ENCODE measurements around the gene JAZF1. TPM values are rescaled to one million over a fixed set of nuclear protein-coding genes. Genes with fewer than 3 reads are reported as not detected.
A peak's percentile ranks its signal among the peaks of the same experiment; 100 is the strongest.

JAZF1 gene
- total RNA-seq, 4 donors from 2014 or later = 29.3 to 33.8 (median 30.1) TPM

DNA sequence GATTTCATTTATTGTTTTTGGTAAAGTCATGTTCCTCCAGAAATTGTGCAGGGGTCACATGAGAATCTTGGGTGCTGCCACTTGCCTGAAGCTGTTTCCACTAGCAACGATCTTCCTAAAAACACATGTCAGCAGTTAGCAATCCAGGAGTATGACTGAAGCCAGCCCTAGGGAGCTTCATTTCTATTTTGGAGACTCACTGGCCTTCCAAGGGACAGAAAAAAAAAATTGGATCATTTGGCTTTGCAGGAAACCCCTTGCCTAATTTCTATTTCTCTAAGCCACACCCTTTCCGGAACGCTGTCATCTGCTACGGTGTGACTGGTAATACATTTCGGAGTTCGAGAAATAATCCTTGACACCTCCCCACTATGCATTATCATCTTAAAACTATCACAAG, 236.0 kb downstream of the JAZF1 start:
- H3K27ac ChIP-seq (replicated peaks in 1 of 4) = no peak overlapping the region
- intact Hi-C loops (cut with DNase I) = no loop called here
- WGBS = 67% methylated on average over 6 of the region's 6 CpGs

DNA sequence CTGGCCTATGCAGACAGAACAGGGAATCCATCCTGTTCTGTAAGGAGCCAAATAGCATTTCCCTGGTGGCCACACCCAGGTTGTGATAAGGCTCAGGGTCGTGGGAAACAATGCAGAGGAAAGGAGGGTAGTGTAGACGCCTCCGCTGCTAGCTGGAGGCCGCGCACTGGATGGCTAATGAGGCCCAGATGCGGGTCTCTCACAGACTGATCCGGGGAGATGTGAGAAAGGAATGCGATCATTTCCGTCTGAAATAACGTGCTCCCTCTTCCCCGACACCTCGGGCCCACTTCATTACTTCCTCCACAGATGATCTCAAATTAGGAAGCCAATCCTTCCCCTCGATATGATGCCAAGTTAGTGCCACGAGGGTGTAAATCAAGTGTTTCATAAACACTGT, 237.4 kb downstream of the JAZF1 start:
- peaks cover 14 to 26% (median 20%) of the 10 kb centered on the region in 4 donors for H3K4me1 ChIP-seq
- peak; percentile 45 for DNase-seq (ENCODE audit: extremely low spot score)
- WGBS = 89% methylated on average over 14 of the region's 14 CpGs
- no peak overlapping the region for H3K4me3 ChIP-seq
- H3K27ac ChIP-seq (replicated peaks in 1 of 4) = no peak overlapping the region
- H3K27me3 ChIP-seq = no peaks in the 10 kb centered on the region
- no peaks in the 10 kb centered on the region for H3K36me3 ChIP-seq
- no peak for TF ChIP-seq POLR2A (IDR thresholded peaks at IDR 0.05; ENCODE audit: low read depth)
- no peak for TF ChIP-seq POLR2AphosphoS5 (IDR thresholded peaks at IDR 0.05)
- TF ChIP-seq, protein P1, sequence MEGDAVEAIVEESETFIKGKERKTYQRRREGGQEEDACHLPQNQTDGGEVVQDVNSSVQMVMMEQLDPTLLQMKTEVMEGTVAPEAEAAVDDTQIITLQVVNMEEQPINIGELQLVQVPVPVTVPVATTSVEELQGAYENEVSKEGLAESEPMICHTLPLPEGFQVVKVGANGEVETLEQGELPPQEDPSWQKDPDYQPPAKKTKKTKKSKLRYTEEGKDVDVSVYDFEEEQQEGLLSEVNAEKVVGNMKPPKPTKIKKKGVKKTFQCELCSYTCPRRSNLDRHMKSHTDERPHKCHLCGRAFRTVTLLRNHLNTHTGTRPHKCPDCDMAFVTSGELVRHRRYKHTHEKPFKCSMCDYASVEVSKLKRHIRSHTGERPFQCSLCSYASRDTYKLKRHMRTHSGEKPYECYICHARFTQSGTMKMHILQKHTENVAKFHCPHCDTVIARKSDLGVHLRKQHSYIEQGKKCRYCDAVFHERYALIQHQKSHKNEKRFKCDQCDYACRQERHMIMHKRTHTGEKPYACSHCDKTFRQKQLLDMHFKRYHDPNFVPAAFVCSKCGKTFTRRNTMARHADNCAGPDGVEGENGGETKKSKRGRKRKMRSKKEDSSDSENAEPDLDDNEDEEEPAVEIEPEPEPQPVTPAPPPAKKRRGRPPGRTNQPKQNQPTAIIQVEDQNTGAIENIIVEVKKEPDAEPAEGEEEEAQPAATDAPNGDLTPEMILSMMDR (IDR thresholded peaks at IDR 0.05) = no peak
- no peak for TF ChIP-seq EP300 (IDR thresholded peaks at IDR 0.05)
- intact Hi-C loops (cut with DNase I) = no loop called here
- H3K9me3 ChIP-seq = no peaks in the 10 kb centered on the region

More for the DNA sequence above, 236.0 kb downstream of the JAZF1 start:
- Histone ChIP-seq H3K27me3 (no peaks in the 10 kb centered on the region), H3K36me3 (no peaks in the 10 kb centered on the region), H3K4me1 (peaks cover 14 to 39% (median 27%) of the 10 kb centered on the region in 4 donors), H3K4me3 (no peak overlapping the region), H3K9me3 (no peaks in the 10 kb centered on the region)
- TF ChIP-seq POLR2A (IDR thresholded peaks at IDR 0.05; ENCODE audit: low read depth) (no peak), EP300 (IDR thresholded peaks at IDR 0.05) (no peak), POLR2AphosphoS5 (IDR thresholded peaks at IDR 0.05) (no peak)
- TF ChIP-seq, protein P1 (IDR thresholded peaks at IDR 0.05) = no peak
- DNase-seq (ENCODE audit: extremely low spot score) = peak; percentile 90

GRCh38 chr7:27942711-27943110, 237.9 kb downstream of the JAZF1 start:
- no peaks in the 10 kb centered on the region for H3K9me3 ChIP-seq
- no peaks in the 10 kb centered on the region for H3K36me3 ChIP-seq
- H3K27me3 ChIP-seq = no peaks in the 10 kb centered on the region
- H3K4me1 ChIP-seq = peaks cover 14 to 21% (median 15%) of the 10 kb centered on the region in 4 donors
- H3K4me3 ChIP-seq = no peak overlapping the region
- TF ChIP-seq EP300 (IDR thresholded peaks at IDR 0.05) (no peak), POLR2AphosphoS5 (IDR thresholded peaks at IDR 0.05) (no peak), POLR2A (IDR thresholded peaks at IDR 0.05; ENCODE audit: low read depth) (no peak)
- TF ChIP-seq, protein P1 (IDR thresholded peaks at IDR 0.05) = no peak
- intact Hi-C loops (cut with DNase I) = no loop called here
- 95% methylated on average over 8 of the region's 8 CpGs for WGBS
- DNase-seq (ENCODE audit: extremely low spot score) = peak; percentile 66
- no peak overlapping the region for H3K27ac ChIP-seq (replicated peaks in 1 of 4)

DNA sequence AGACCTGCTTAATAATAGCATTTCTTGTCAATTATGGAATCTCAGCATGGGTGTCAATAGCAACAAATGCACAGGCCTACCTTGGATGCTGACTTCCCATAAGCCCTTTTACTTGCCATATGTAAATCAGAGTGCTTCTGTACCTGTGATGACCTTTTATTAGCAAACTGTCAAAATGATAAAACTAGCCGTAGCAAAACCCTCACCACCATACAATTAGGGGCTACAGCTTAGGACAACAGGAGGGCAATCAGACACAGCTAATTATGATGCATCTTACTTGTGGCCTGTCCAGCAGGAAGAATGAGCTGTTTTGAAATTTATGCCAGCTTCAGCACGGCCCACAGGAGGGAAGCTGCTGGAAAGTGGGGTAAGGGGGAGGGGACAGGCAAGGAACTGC, 239.1 kb downstream of the JAZF1 start:
- no peaks in the 10 kb centered on the region for H3K36me3 ChIP-seq
- TF ChIP-seq POLR2A (IDR thresholded peaks at IDR 0.05; ENCODE audit: low read depth) (no peak), EP300 (IDR thresholded peaks at IDR 0.05) (no peak), POLR2AphosphoS5 (IDR thresholded peaks at IDR 0.05) (no peak)
- TF ChIP-seq, protein P1 (IDR thresholded peaks at IDR 0.05) = no peak
- intact Hi-C loops (cut with DNase I) = no loop called here
- DNase-seq (ENCODE audit: extremely low spot score) = peak; percentile 70
- H3K4me3 ChIP-seq = no peak overlapping the region
- H3K9me3 ChIP-seq = no peaks in the 10 kb centered on the region
- H3K27ac ChIP-seq (replicated peaks in 1 of 4) = no peak overlapping the region
- peaks cover 9 to 20% (median 11%) of the 10 kb centered on the region in 4 donors for H3K4me1 ChIP-seq
- H3K27me3 ChIP-seq = no peaks in the 10 kb centered on the region
- 85% methylated on average over 2 of the region's 2 CpGs for whole genome bisulfite sequencing

- Histone ChIP-seq H3K4me1 (peaks cover 4 to 21% (median 7%) of the 10 kb centered on the region in 4 donors), H3K27ac (replicated peaks in 1 of 4) (no peak overlapping the region), H3K9me3 (no peaks in the 10 kb centered on the region), H3K4me3 (no peak overlapping the region), H3K36me3 (no peaks in the 10 kb centered on the region), H3K27me3 (no peaks in the 10 kb centered on the region)
- no peak for TF ChIP-seq POLR2AphosphoS5 (IDR thresholded peaks at IDR 0.05)
- TF ChIP-seq, protein P1 (IDR thresholded peaks at IDR 0.05) = no peak
- no peak for TF ChIP-seq POLR2A (IDR thresholded peaks at IDR 0.05; ENCODE audit: low read depth)
- TF ChIP-seq EP300 (IDR thresholded peaks at IDR 0.05) = no peak
- intact Hi-C loops (cut with DNase I) = no loop called here
- no peak for DNase-seq (ENCODE audit: extremely low spot score)
- 87% methylated on average over 9 of the region's 9 CpGs for WGBS
These were observed 240.3 kb downstream of the JAZF1 start for GRCh38 chr7:27940341-27940740.
